GM18873 (cell line): ENCODE results near the gene MYO16.

Experiments used
- ATAC-seq: cut with Tn5 transposase; IDR thresholded peaks from one replicate; pipeline ENCODE4 v1.9.1; 2021; ENCODE audit warnings: mild to moderate bottlenecking, moderate library complexity, moderate number of reproducible peaks; ENCODE audit not compliant: unreplicated experiment, low FRiP score

The MYO16 gene

GRCh38 chr13:108629181-108629752 is at the start of gene MYO16:
TSS of gene MYO16 (plus strand) at chr13:108629611. CDS start at chr13:108629845, 234 bp downstream.
- no peak for ATAC-seq

GRCh38 chr13:108586826-108587225 is 42.6 kb upstream of the MYO16 start:
- ATAC-seq: no peak

- no peak for ATAC-seq
These were observed 40.9 kb upstream of the MYO16 start for GRCh38 chr13:108588516-108588915.

- no peak for ATAC-seq
These were observed 35.3 kb upstream of the MYO16 start for GRCh38 chr13:108594153-108594552.

- no peak for ATAC-seq
These were observed 33.8 kb upstream of the MYO16 start for GRCh38 chr13:108595436-108596274.

GRCh38 chr13:108597943-108598342 is 31.5 kb upstream of the MYO16 start:
- ATAC-seq: no peak

GRCh38 chr13:108606424-108606823 is 23.0 kb upstream of the MYO16 start:
- ATAC-seq: no peak

GRCh38 chr13:108609353-108609752 is 20.1 kb upstream of the MYO16 start:
- ATAC-seq: no peak

GRCh38 chr13:108610507-108610906 is 18.9 kb upstream of the MYO16 start:
- no peak for ATAC-seq

GRCh38 chr13:108615241-108615640 is 14.2 kb upstream of the MYO16 start:
- no peak for ATAC-seq

- no peak for ATAC-seq
These were observed 11.2 kb upstream of the MYO16 start for GRCh38 chr13:108618233-108618632.

- ATAC-seq: no peak
These were observed 7.9 kb upstream of the MYO16 start for GRCh38 chr13:108621462-108621861.

GRCh38 chr13:108624108-108624507 is 5.3 kb upstream of the MYO16 start:
- no peak for ATAC-seq

GRCh38 chr13:108624979-108625378 is 4.4 kb upstream of the MYO16 start:
- ATAC-seq: no peak

- ATAC-seq: no peak
These were observed 577 bp downstream of the MYO16 start for GRCh38 chr13:108629988-108630387.

GRCh38 chr13:108632649-108633167 is 3.3 kb downstream of the MYO16 start:
- ATAC-seq: no peak

- no peak for ATAC-seq
These were observed 9.5 kb downstream of the MYO16 start for GRCh38 chr13:108638901-108639300.

- ATAC-seq: no peak
These were observed 14.4 kb downstream of the MYO16 start for GRCh38 chr13:108643646-108644353.

- no peak for ATAC-seq
These were observed 16.0 kb downstream of the MYO16 start for GRCh38 chr13:108645376-108645775.

GRCh38 chr13:108650271-108650670 is 20.9 kb downstream of the MYO16 start:
- ATAC-seq: no peak

GRCh38 chr13:108656742-108657141 is 27.3 kb downstream of the MYO16 start:
- ATAC-seq: no peak
